ENCODE data around the gene GABBR2.

- no peak for TF ChIP-seq CTCF (conservative IDR thresholded peaks at IDR 0.05; ENCODE audit: low read depth in 2 of 2)
- no peak for TF ChIP-seq EZH2 (IDR thresholded peaks at IDR 0.05; ENCODE audit: low read depth, unreplicated experiment)
- TF ChIP-seq POLR2AphosphoS5 (IDR thresholded peaks at IDR 0.05; ENCODE audit: low read depth) = no peak
- TF ChIP-seq REST (IDR thresholded peaks at IDR 0.05; ENCODE audit: unreplicated experiment) = no peak
- no peak for TF ChIP-seq NANOG (IDR thresholded peaks at IDR 0.05; ENCODE audit: borderline replicate concordance)
- TF ChIP-seq EZH2phosphoT487 (IDR thresholded peaks at IDR 0.05; ENCODE audit: unreplicated experiment) = no peak
- TF ChIP-seq JUNB (IDR thresholded peaks at IDR 0.05; ENCODE audit: unreplicated experiment) = no peak
- no peak for TF ChIP-seq ZNF331 (CRISPR knock-in tag; IDR thresholded peaks at IDR 0.05; ENCODE audit: low read depth)
- TF ChIP-seq STAT1 (IDR thresholded peaks at IDR 0.05; ENCODE audit: unreplicated experiment) = no peak
- TF ChIP-seq CREB1 (CRISPR knock-in tag; IDR thresholded peaks at IDR 0.05; ENCODE audit: low read depth) = no peak
- TF ChIP-seq ZNF114 (CRISPR knock-in tag; IDR thresholded peaks at IDR 0.05) = no peak
- TF ChIP-seq ETS1 (IDR thresholded peaks at IDR 0.05) = no peak
- no peak for TF ChIP-seq ZNF462 (CRISPR knock-in tag; IDR thresholded peaks at IDR 0.05)
These were observed 466.3 kb downstream of the GABBR2 start for GRCh38 chr9:98242426-98242825.

All from GM23338 (cell line).